Thyroid gland (tissue), 4 donors: Measurements from ENCODE around the gene BCAS1. TPM values are rescaled to one million over a fixed set of nuclear protein-coding genes. Genes with fewer than 3 reads are reported as not detected.

ENCODE experiments used
- DNase-seq, 2 donors: peaks; one replicate each; pipeline ENCODE4 v3.0.0-alpha.2; 2019
- H3K27ac ChIP-seq, 3 donors: fragments of 200-600 bp; sonication (generic); 1 replicate in 2 of 3; 2 replicates in 1 of 3; pipeline ENCODE4 v1.5.1; 2016 to 2019; ENCODE audit warnings: mild to moderate bottlenecking in 1 of 3, moderate library complexity in 1 of 3
- H3K27me3 ChIP-seq: fragments of 200-600 bp; sonication (generic); one replicate; pipeline ENCODE4 v1.5.1; 2019
- H3K36me3 ChIP-seq, 2 donors: fragments of 200-600 bp; sonication (generic); one replicate each; pipeline ENCODE4 v1.5.1; 2016 to 2019
- H3K4me1 ChIP-seq, 2 donors: fragments of 200-600 bp; sonication (generic); one replicate each; pipeline ENCODE4 v1.5.1; 2017 to 2019
- H3K4me3 ChIP-seq, 3 donors: fragments of 200-600 bp; sonication (generic); replicated peaks in 1 of 3; 1 replicate in 2 of 3; 2 replicates in 1 of 3; pipeline ENCODE4 v1.5.1; 2016; ENCODE audit warnings: mild to moderate bottlenecking in 1 of 3
- H3K9me3 ChIP-seq: fragments of 200-600 bp; sonication (generic); one replicate; pipeline ENCODE4 v1.5.1; 2017
- CTCF ChIP-seq, 6 experiments: fragments of 200-600 bp in 3 of 6; fragments of 450-650 bp in 3 of 6; sonication (generic) in 3 of 6; IDR thresholded peaks; one replicate each; pipeline ENCODE4 v1.5.1; 2016 to 2019; ENCODE audit warnings: antibody characterized with exemption in 6 of 6, mild to moderate bottlenecking in 2 of 6, inconsistent platforms in 1 of 6, moderate library complexity in 1 of 6
- POLR2A ChIP-seq, 2 donors: fragments of 450-650 bp; IDR thresholded peaks; one replicate each; pipeline ENCODE4 v1.6.1; 2017; ENCODE audit warnings: antibody characterized with exemption in 2 of 2, mild to moderate bottlenecking in 2 of 2, moderate library complexity in 1 of 2
- WGBS, 2 donors: methylation state at CpG; one replicate each; pipeline ENCODE4 v1.1.5; 2017; 5-methylcytosine and 5-hydroxymethylcytosine counted together
- intact Hi-C: fragments of 100-400 bp; cut with DNase I; formaldehyde crosslinking; loops from one replicate; pipeline ENCODE4 v1.15.1; 2023
- total RNA-seq, 4 donors: library from RNA; depleted of rRNA; stranded (reverse); fragments of >200 nt; gene quantifications; one replicate each; pipeline ENCODE4 v1.2.3, GENCODE V29; 2016

Gene BCAS1
- total RNA-seq, 4 donors from 2014 or later: 0.11 TPM; not detected in 3

- TF ChIP-seq CTCF (IDR thresholded peaks at IDR 0.05) (no peak), POLR2A (IDR thresholded peaks at IDR 0.05) (no peak)
- DNase-seq: no peak
- no peaks in the 10 kb centered on the region for H3K9me3 ChIP-seq
- H3K27ac ChIP-seq: no peak overlapping the region
- H3K27me3 ChIP-seq: no peaks in the 10 kb centered on the region
- intact Hi-C loops: no loop called here
- no peaks in the 10 kb centered on the region for H3K4me1 ChIP-seq
- H3K4me3 ChIP-seq: no peak overlapping the region
- WGBS, 2 donors: 92% methylated on average over 5 of the region's 5 CpGs
- H3K36me3 ChIP-seq: no peaks in the 10 kb centered on the region
Observed at GRCh38 chr20:53967527-53967926, 102.9 kb downstream of the BCAS1 start.

- no peaks in the 10 kb centered on the region for H3K36me3 ChIP-seq
- 88 to 92% methylated on average over 5 of the region's 5 CpGs for WGBS, 2 donors
Observed at GRCh38 chr20:53966774-53967398, 103.5 kb downstream of the BCAS1 start.

GRCh38 chr20:53964501-53965253 lies 105.7 kb downstream of the BCAS1 start:
- no peak overlapping the region for H3K27ac ChIP-seq
- no peak overlapping the region for H3K4me3 ChIP-seq
- H3K4me1 ChIP-seq: no peaks in the 10 kb centered on the region
- WGBS, 2 donors: 82 to 88% methylated on average over 4 of the region's 4 CpGs
- H3K36me3 ChIP-seq: no peaks in the 10 kb centered on the region
- TF ChIP-seq POLR2A (IDR thresholded peaks at IDR 0.05) (no peak), CTCF (IDR thresholded peaks at IDR 0.05) (no peak)
- H3K9me3 ChIP-seq: no peaks in the 10 kb centered on the region
- no peaks in the 10 kb centered on the region for H3K27me3 ChIP-seq
- no peak for DNase-seq
- intact Hi-C loops: no loop called here

More at GRCh38 chr20:53966774-53967398, 103.5 kb downstream of the BCAS1 start:
- H3K9me3 ChIP-seq: no peaks in the 10 kb centered on the region
- DNase-seq: no peak
- no peak overlapping the region for H3K27ac ChIP-seq
- no peaks in the 10 kb centered on the region for H3K4me1 ChIP-seq
- no peaks in the 10 kb centered on the region for H3K27me3 ChIP-seq
- TF ChIP-seq CTCF (IDR thresholded peaks at IDR 0.05) (no peak), POLR2A (IDR thresholded peaks at IDR 0.05) (no peak)
- intact Hi-C loops: no loop called here
- no peak overlapping the region for H3K4me3 ChIP-seq

DNA sequence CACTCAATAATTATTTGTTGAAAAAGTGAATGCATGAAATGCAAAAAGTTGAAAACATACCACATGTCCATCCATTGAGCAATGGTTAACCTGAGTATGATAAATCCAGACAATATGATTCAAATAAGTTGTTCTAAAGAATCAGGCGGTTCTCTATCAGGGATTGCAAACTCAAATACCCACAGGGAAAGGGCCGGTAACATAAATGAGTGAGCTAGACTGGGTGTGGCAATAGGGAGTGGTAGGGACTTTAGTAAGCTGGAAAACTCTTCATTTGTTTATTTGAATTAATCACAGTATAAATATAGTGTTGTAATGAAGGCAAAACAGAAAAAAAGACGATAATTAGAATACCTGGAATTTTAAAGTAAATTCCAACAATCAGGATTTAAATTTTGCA lies 106.3 kb downstream of the BCAS1 start:
- intact Hi-C loops: no loop called here
- Histone ChIP-seq H3K9me3 (no peaks in the 10 kb centered on the region), H3K4me1 (no peaks in the 10 kb centered on the region), H3K36me3 (no peaks in the 10 kb centered on the region), H3K4me3 (no peak overlapping the region), H3K27me3 (no peaks in the 10 kb centered on the region), H3K27ac (no peak overlapping the region)
- no peak for TF ChIP-seq POLR2A (IDR thresholded peaks at IDR 0.05)
- TF ChIP-seq CTCF (IDR thresholded peaks at IDR 0.05): no peak
- DNase-seq: no peak
- whole genome bisulfite sequencing, 2 donors: 83 to 84% methylated on average over 3 of the region's 3 CpGs

- TF ChIP-seq CTCF (IDR thresholded peaks at IDR 0.05) (no peak), POLR2A (IDR thresholded peaks at IDR 0.05) (no peak)
- H3K36me3 ChIP-seq: no peaks in the 10 kb centered on the region
- H3K4me3 ChIP-seq: no peak overlapping the region
- no peaks in the 10 kb centered on the region for H3K9me3 ChIP-seq
- no peaks in the 10 kb centered on the region for H3K4me1 ChIP-seq
- no peaks in the 10 kb centered on the region for H3K27me3 ChIP-seq
- no peak for DNase-seq
- no peak overlapping the region for H3K27ac ChIP-seq
- intact Hi-C loops: no loop called here
- WGBS, 2 donors: 88 to 91% methylated on average over 9 of the region's 9 CpGs
Observed at GRCh38 chr20:53963635-53964034, 106.8 kb downstream of the BCAS1 start.
